Anterior cingulate cortex (tissue), 58 donors: Measurements from ENCODE around the gene RUVBL2.

Source experiments
- DNase-seq, 58 donors: peaks; one replicate each; lab custom pipeline; 2025; lab: John Stamatoyannopoulos, UW

RUVBL2 gene

GRCh38 chr19:48986211-48986610 lies 7.5 kb upstream of the RUVBL2 start:
- no peak for DNase-seq

GRCh38 chr19:48987323-48987722 lies 6.4 kb upstream of the RUVBL2 start:
- no peak for DNase-seq

GRCh38 chr19:48988286-48988685 lies 5.4 kb upstream of the RUVBL2 start:
- no peak for DNase-seq

GRCh38 chr19:48988860-48989259 lies 4.8 kb upstream of the RUVBL2 start:
- no peak for DNase-seq

GRCh38 chr19:48989701-48990291 lies 3.9 kb upstream of the RUVBL2 start:
- DNase-seq: peak in 20 of 58 donors; percentile 1 to 64 (median 14)

- DNase-seq: no peak
These were observed 3.3 kb upstream of the RUVBL2 start for GRCh38 chr19:48990400-48990799.

GRCh38 chr19:48991011-48991609 lies 2.6 kb upstream of the RUVBL2 start:
- no peak for DNase-seq

GRCh38 chr19:48991873-48992580 lies 1.7 kb upstream of the RUVBL2 start:
- peak in 22 of 58 donors; percentile 1 to 51 (median 20) for DNase-seq

- peak in 14 of 58 donors; percentile 31 to 61 (median 46) for DNase-seq
These were observed 1.0 kb upstream of the RUVBL2 start for GRCh38 chr19:48992581-48993174.

GRCh38 chr19:48994035-48994386 lies 324 bp downstream of the RUVBL2 start:
- DNase-seq: peak in 1 of 58 donors; percentile 69

- DNase-seq: no peak
These were observed 4.3 kb downstream of the RUVBL2 start for GRCh38 chr19:48997972-48998371.

GRCh38 chr19:48999481-49000325 lies 6.0 kb downstream of the RUVBL2 start:
- peak in 14 of 58 donors; percentile 2 to 41 (median 12) for DNase-seq

GRCh38 chr19:49004133-49004532 lies 10.4 kb downstream of the RUVBL2 start:
- no peak for DNase-seq

GRCh38 chr19:49004964-49005614 lies 11.4 kb downstream of the RUVBL2 start:
- no peak for DNase-seq

GRCh38 chr19:49006905-49007304 lies 13.2 kb downstream of the RUVBL2 start:
- DNase-seq: no peak

- no peak for DNase-seq
These were observed 16.1 kb downstream of the RUVBL2 start for GRCh38 chr19:49009828-49010227.

GRCh38 chr19:49010453-49010852 lies 16.8 kb downstream of the RUVBL2 start:
- DNase-seq: no peak

- DNase-seq: no peak
These were observed 17.5 kb downstream of the RUVBL2 start for GRCh38 chr19:49011194-49011593.

GRCh38 chr19:49014123-49014869 lies 20.6 kb downstream of the RUVBL2 start:
- no peak for DNase-seq
